Activated B cell treated with CpG ODN at 0.5 μM for 24 hours (primary cell): ENCODE data around the gene FAM53B. TPM values are rescaled to one million over a fixed set of nuclear protein-coding genes. Genes with fewer than 3 reads are reported as not detected.

Experiments used
- ATAC-seq: fragments of 200-7000 bp; cut with Tn5 transposase; one replicate; pipeline ENCODE4 v1.10.0; 2021; ENCODE audit warnings: low read depth, mild to moderate bottlenecking, moderate library complexity
- CTCF ChIA-PET: fragments of 350-600 bp; sonication (Branson Sonifier 250); formaldehyde crosslinking; loops from one replicate; lab custom pipeline; 2021; ENCODE audit warnings: antibody characterized with exemption; lab: Charles Lee
- POLR2A ChIA-PET: fragments of 350-600 bp; sonication (Branson Sonifier 250); formaldehyde crosslinking; loops from one replicate; lab custom pipeline; 2021; ENCODE audit warnings: antibody characterized with exemption; lab: Charles Lee
- DNase-seq: peaks from one replicate; pipeline ENCODE4 v3.0.0; 2022
- H3K27ac Mint-ChIP-seq: one replicate; pipeline ENCODE4 v1.8.0; 2020; ENCODE audit warnings: mixed read lengths
- H3K27me3 Mint-ChIP-seq: one replicate; pipeline ENCODE4 v1.8.0; 2021; ENCODE audit warnings: mixed read lengths
- H3K36me3 Mint-ChIP-seq: one replicate; pipeline ENCODE4 v1.8.0; 2021; ENCODE audit warnings: low read depth, mixed read lengths
- H3K4me1 Mint-ChIP-seq: one replicate; pipeline ENCODE4 v1.8.0; 2021; ENCODE audit warnings: mixed read lengths
- H3K4me3 Mint-ChIP-seq: one replicate; pipeline ENCODE4 v1.8.0; 2020; ENCODE audit warnings: mild to moderate bottlenecking, mixed read lengths
- H3K9me3 Mint-ChIP-seq: one replicate; pipeline ENCODE4 v1.8.0; 2020; ENCODE audit warnings: mixed read lengths
- intact Hi-C: fragments of 100-400 bp; cut with micrococcal nuclease; formaldehyde crosslinking; loops from one replicate; pipeline ENCODE4 v1.15.1; 2024
- total RNA-seq: library from RNA; stranded (reverse); gene quantifications from 2 replicates; pipeline ENCODE4 v1.2.3, GENCODE V29; 2022
- TF ChIP-seq, protein P1 (sequence below): fragments of 200-600 bp; IDR thresholded peaks from one replicate; pipeline ENCODE4 v1.8.0; 2022; ENCODE audit warnings: antibody characterized with exemption, mild to moderate bottlenecking

Gene FAM53B
- total RNA-seq, 1 donor from 2014 or later, result 73.9 TPM

DNA sequence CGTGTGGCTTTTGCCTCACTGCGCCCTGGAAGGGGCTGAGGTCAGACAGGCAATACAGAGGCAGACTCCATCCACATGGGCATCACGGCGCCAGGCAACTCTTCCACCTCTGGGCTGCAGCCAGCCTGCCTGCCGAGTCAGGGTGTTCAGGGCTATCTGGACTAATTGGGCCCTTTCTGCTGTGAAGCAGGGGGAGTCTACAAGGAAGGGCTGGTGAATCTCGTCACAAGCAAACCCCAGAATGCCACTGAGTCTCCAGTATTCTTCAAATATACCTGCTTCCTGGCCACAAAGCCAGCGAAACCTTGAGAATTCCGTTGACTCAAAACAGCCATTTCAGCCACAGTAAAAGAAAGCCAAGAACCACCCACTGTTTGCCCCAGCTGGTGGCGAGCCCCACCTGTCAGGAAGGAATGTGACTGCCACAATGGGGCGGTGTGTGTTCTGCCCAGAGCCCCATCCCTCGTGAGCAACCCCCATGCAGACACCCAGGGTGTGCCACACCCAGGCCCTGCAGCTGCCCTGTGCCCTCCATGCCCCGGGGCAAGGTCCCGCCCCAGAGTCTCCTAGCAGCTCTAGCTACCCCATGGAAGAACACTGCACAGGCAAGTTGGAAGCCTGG lies 117.3 kb downstream of the FAM53B start:
- H3K9me3 Mint-ChIP-seq, result no peaks in the 10 kb centered on the region
- CTCF ChIA-PET, result interaction anchor here (0.7 to 5.1 kb wide), 12 partner anchors 11 to 119 kb away, joined by 3 to 40 read pairs (median 7); no protein-coding TSS in a partner anchor
- peaks cover 27% of the 10 kb centered on the region for H3K36me3 Mint-ChIP-seq
- ATAC-seq, result peak; percentile 63
- peak overlapping the region; percentile 46 for H3K4me3 Mint-ChIP-seq
- H3K27me3 Mint-ChIP-seq, result no peaks in the 10 kb centered on the region
- peaks cover 99% of the 10 kb centered on the region for H3K4me1 Mint-ChIP-seq
- TF ChIP-seq, protein P1, sequence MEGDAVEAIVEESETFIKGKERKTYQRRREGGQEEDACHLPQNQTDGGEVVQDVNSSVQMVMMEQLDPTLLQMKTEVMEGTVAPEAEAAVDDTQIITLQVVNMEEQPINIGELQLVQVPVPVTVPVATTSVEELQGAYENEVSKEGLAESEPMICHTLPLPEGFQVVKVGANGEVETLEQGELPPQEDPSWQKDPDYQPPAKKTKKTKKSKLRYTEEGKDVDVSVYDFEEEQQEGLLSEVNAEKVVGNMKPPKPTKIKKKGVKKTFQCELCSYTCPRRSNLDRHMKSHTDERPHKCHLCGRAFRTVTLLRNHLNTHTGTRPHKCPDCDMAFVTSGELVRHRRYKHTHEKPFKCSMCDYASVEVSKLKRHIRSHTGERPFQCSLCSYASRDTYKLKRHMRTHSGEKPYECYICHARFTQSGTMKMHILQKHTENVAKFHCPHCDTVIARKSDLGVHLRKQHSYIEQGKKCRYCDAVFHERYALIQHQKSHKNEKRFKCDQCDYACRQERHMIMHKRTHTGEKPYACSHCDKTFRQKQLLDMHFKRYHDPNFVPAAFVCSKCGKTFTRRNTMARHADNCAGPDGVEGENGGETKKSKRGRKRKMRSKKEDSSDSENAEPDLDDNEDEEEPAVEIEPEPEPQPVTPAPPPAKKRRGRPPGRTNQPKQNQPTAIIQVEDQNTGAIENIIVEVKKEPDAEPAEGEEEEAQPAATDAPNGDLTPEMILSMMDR, result no peak
- no peak for DNase-seq
- POLR2A ChIA-PET, result interaction anchor here (0.7 to 15.9 kb wide), 12 partner anchors 11 to 114 kb away, joined by 3 to 207 read pairs (median 4); no protein-coding TSS in a partner anchor
- intact Hi-C loops, result loop anchor here (2.0 to 5.0 kb wide), 2 partner anchors 14 to 40 kb away; no protein-coding TSS in a partner anchor
- H3K27ac Mint-ChIP-seq, result peak overlapping the region; percentile 95

DNA sequence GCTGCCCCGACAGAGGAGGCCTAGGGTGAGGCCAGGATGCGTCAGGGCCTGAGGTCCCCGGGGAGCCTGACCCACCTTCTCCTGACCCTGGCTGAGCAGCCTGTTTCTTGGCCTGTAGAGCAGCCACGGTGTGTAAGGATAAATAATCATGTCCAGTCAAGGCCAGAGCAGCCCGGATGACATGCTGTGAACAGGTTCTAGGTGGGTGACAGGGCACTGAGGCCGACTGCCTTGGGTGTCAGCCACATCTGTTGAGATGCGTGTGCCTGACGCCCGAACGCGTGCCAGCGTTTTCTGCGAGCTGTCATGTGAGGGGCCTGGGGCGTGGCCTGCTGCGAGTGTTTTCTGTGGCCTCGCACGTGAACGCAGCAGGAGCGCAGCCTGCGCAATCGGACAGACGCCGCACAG lies 118.3 kb downstream of the FAM53B start:
- ATAC-seq (no peak), DNase-seq (no peak)
- Mint-ChIP-seq H3K27ac (peak overlapping the region; percentile 95), H3K9me3 (no peaks in the 10 kb centered on the region), H3K27me3 (no peaks in the 10 kb centered on the region), H3K4me3 (no peak overlapping the region), H3K36me3 (peaks cover 27% of the 10 kb centered on the region), H3K4me1 (peaks cover 99% of the 10 kb centered on the region)
- CTCF ChIA-PET, result interaction anchor here (1.8 to 2.5 kb wide), 4 partner anchors 92 to 120 kb away, joined by 5 to 8 read pairs (median 7); no protein-coding TSS in a partner anchor
- POLR2A ChIA-PET, result interaction anchor here (1.1 to 15.9 kb wide), 5 partner anchors 12 to 93 kb away, joined by 3 to 207 read pairs (median 28); no protein-coding TSS in a partner anchor
- intact Hi-C loops, result loop anchor here (2.0 to 5.0 kb wide), 2 partner anchors 15 to 39 kb away; no protein-coding TSS in a partner anchor
- TF ChIP-seq, protein P1, result no peak

DNA sequence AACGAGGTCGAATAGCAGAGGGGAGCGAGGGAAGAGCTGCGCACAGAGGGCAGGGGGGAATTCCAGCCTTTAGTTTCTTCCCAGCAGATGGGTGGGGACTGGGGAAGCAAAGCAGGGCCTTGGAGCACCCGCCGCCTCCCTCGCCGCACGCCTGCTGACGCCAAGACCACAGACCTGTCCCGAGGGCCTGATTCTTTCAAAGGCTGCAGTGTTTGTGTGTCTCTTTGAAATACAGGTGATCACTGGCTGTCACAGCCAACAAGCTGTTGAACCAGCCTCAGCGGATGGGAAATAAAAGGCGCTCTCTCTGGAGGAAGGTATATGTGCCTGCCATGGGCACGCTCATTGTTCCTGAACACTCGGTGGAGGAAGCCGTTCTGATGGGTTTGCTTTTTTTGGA lies 119.3 kb downstream of the FAM53B start:
- H3K27ac Mint-ChIP-seq, result peak overlapping the region; percentile 95
- ChIA-PET CTCF (interaction anchor here (0.6 to 2.0 kb wide), 4 partner anchors 90 to 121 kb away, joined by 3 to 7 read pairs (median 6); no protein-coding TSS in a partner anchor), POLR2A (interaction anchor here (0.6 to 15.9 kb wide), 8 partner anchors 10 to 117 kb away, joined by 3 to 207 read pairs (median 4); no protein-coding TSS in a partner anchor)
- peak overlapping the region; percentile 58 for H3K4me3 Mint-ChIP-seq
- no peak for DNase-seq
- peak; percentile 18 for ATAC-seq
- peaks cover 27% of the 10 kb centered on the region for H3K36me3 Mint-ChIP-seq
- H3K27me3 Mint-ChIP-seq, result no peaks in the 10 kb centered on the region
- intact Hi-C loops, result loop anchor here (1.0 to 5.0 kb wide), 2 partner anchors 38 to 85 kb away; no protein-coding TSS in a partner anchor
- TF ChIP-seq, protein P1, result no peak
- peaks cover 99% of the 10 kb centered on the region for H3K4me1 Mint-ChIP-seq
- no peaks in the 10 kb centered on the region for H3K9me3 Mint-ChIP-seq

DNA sequence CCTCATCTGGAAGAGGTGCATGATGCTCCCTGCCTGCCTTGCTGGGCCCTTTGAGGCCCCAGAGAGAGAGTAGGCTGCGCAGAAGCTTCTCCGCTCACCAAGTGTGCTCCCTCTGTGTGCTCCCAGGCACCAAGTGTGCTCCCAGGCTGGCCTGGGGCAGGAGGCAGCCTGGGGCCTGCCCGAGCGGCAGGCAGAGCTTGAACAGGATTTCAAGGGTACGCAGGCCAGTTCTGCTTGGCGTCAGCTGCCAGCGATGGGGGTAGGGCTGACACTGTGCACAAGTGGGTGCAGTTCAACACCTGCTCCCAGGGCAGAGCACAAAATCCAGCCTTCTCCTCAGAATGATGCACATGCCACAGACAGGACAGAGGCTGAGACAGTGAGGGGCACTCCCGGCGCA lies 119.7 kb downstream of the FAM53B start:
- no peaks in the 10 kb centered on the region for H3K9me3 Mint-ChIP-seq
- DNase-seq (no peak), ATAC-seq (peak; percentile 2)
- H3K4me1 Mint-ChIP-seq, result peaks cover 99% of the 10 kb centered on the region
- no peaks in the 10 kb centered on the region for H3K27me3 Mint-ChIP-seq
- peaks cover 27% of the 10 kb centered on the region for H3K36me3 Mint-ChIP-seq
- ChIA-PET POLR2A (interaction anchor here (0.6 to 15.9 kb wide), 10 partner anchors 8 to 117 kb away, joined by 3 to 207 read pairs (median 3); no protein-coding TSS in a partner anchor), CTCF (interaction anchor here (0.6 to 2.0 kb wide), 4 partner anchors 90 to 121 kb away, joined by 3 to 7 read pairs (median 6); no protein-coding TSS in a partner anchor)
- TF ChIP-seq, protein P1, result no peak
- intact Hi-C loops, result loop anchor here (1.0 kb wide), 1 partner anchor 84 kb away; no protein-coding TSS in a partner anchor
- H3K27ac Mint-ChIP-seq, result peak overlapping the region; percentile 95
- peak overlapping the region; percentile 58 for H3K4me3 Mint-ChIP-seq
